BE2C (cell line): ENCODE results near the gene CHD6.

Source experiments
- DNase-seq: peaks from one replicate; pipeline ENCODE4 v3.0.0-alpha.2; 2020
- H3K27me3 ChIP-seq: fragments of 250-450 bp; sonication (Bioruptor Pico); 2 replicates; pipeline ENCODE4 v1.5.1; 2020; ENCODE audit warnings: mild to moderate bottlenecking
- H3K36me3 ChIP-seq: fragments of 250-450 bp; sonication (Bioruptor Pico); 2 replicates; pipeline ENCODE4 v1.5.1; 2020; ENCODE audit warnings: mild to moderate bottlenecking
- H3K4me1 ChIP-seq: fragments of 250-450 bp; sonication (Bioruptor Pico); 2 replicates; pipeline ENCODE4 v1.5.1; 2020
- H3K4me3 ChIP-seq: 2 replicates; pipeline ENCODE4 v1.5.1; 2011; ENCODE audit warnings: low read depth, low read length
- H3K9me3 ChIP-seq: fragments of 250-450 bp; sonication (Bioruptor Pico); 2 replicates; pipeline ENCODE4 v1.5.1; 2020
- TF ChIP-seq, protein P1 (sequence below): IDR thresholded peaks from 2 replicates; pipeline ENCODE4 v1.5.1; 2012; ENCODE audit warnings: mild to moderate bottlenecking, low read depth, low read length

The CHD6 gene

GRCh38 chr20:41482647-41483552 is 135.3 kb downstream of the CHD6 start:
- no peak for DNase-seq
- TF ChIP-seq, protein P1, sequence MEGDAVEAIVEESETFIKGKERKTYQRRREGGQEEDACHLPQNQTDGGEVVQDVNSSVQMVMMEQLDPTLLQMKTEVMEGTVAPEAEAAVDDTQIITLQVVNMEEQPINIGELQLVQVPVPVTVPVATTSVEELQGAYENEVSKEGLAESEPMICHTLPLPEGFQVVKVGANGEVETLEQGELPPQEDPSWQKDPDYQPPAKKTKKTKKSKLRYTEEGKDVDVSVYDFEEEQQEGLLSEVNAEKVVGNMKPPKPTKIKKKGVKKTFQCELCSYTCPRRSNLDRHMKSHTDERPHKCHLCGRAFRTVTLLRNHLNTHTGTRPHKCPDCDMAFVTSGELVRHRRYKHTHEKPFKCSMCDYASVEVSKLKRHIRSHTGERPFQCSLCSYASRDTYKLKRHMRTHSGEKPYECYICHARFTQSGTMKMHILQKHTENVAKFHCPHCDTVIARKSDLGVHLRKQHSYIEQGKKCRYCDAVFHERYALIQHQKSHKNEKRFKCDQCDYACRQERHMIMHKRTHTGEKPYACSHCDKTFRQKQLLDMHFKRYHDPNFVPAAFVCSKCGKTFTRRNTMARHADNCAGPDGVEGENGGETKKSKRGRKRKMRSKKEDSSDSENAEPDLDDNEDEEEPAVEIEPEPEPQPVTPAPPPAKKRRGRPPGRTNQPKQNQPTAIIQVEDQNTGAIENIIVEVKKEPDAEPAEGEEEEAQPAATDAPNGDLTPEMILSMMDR: no peak
- Histone ChIP-seq H3K27me3 (no peaks in the 10 kb centered on the region), H3K9me3 (no peaks in the 10 kb centered on the region), H3K4me1 (no peaks in the 10 kb centered on the region), H3K36me3 (peaks cover 23% of the 10 kb centered on the region), H3K4me3 (no peak overlapping the region)

DNA sequence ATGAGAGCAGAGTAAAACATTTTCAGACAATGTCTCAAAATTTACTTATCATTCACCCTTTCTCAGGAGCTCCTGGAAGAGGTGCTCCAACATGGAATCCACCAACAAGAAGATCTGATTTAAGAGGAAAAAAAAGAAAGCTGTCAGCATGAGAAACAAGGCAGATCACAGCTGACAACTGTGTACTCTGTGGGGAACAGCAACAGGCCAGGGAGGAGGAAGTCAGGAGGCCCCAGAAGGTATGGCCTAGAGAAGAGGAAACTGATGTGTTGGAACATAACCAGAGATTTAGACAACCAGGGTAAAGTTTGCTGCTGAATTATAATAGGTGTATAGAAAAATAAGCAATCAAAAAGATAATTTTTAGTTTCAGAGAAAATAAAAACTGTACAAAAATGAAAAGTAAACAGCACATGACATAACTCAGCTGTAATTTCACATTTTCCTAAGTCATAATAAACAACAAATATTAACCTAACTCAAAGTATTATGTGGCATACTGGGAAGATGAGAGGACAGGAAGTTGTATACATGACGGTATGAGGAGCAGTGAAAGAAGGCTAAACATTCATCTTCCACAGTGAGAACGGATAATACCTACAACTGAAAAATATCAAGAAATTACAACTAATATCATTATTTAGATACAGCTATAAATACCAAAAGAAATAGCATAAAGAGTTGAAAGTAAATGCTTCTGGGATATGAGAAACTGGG is 138.0 kb downstream of the CHD6 start:
- Histone ChIP-seq H3K9me3 (no peaks in the 10 kb centered on the region), H3K4me3 (no peak overlapping the region), H3K36me3 (peaks cover 10% of the 10 kb centered on the region), H3K27me3 (no peaks in the 10 kb centered on the region), H3K4me1 (no peaks in the 10 kb centered on the region)
- TF ChIP-seq, protein P1: no peak
- no peak for DNase-seq

- no peaks in the 10 kb centered on the region for H3K9me3 ChIP-seq
- peaks cover 6% of the 10 kb centered on the region for H3K36me3 ChIP-seq
- no peak for DNase-seq
- no peaks in the 10 kb centered on the region for H3K4me1 ChIP-seq
- H3K27me3 ChIP-seq: no peaks in the 10 kb centered on the region
- TF ChIP-seq, protein P1: no peak
- no peak overlapping the region for H3K4me3 ChIP-seq
Observed at GRCh38 chr20:41479113-41479512, 139.1 kb downstream of the CHD6 start.

DNA sequence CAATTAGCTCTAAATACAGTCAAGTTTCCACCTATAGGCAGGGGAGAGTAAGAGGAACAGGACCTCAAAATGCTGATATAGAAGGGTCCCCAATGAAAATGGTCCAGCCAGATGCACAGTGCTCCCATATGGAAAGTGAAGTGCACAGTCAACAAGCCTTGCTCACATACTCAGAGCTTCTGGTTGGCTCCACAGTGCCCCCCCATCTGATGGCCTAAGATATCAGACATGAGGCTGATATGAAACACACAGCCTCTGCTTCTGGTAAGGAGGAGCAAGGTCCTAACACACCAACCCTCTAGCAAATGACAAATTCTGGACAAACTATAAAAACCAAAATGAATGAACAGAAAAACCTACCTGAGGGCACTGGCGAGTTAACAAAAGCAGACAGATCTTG is 140.2 kb downstream of the CHD6 start:
- no peak for DNase-seq
- Histone ChIP-seq H3K36me3 (peaks cover 5% of the 10 kb centered on the region), H3K9me3 (no peaks in the 10 kb centered on the region), H3K4me1 (no peaks in the 10 kb centered on the region), H3K27me3 (no peaks in the 10 kb centered on the region), H3K4me3 (no peak overlapping the region)
- TF ChIP-seq, protein P1: no peak

DNA sequence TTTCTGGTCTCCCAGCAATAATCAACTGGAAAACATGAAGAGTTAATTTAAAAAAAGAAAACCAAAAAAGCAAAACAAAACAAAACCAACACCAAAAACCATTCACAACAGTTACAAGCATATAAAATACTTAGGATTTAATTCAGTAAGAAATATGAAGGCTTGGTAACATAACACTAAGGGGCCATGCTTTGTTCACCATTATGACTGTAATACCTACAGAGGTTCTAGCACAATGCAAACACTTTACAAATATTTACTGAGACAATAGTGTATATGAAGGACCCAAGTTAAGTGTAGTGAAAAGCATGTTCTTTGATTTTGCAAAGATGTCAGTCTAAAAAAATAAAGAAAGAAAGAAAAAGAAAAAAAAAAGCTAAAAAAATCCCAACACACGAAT is 141.7 kb downstream of the CHD6 start:
- Histone ChIP-seq H3K9me3 (no peaks in the 10 kb centered on the region), H3K36me3 (peaks cover 12% of the 10 kb centered on the region), H3K4me1 (no peaks in the 10 kb centered on the region), H3K27me3 (no peaks in the 10 kb centered on the region), H3K4me3 (no peak overlapping the region)
- TF ChIP-seq, protein P1: no peak
- DNase-seq: no peak

DNA sequence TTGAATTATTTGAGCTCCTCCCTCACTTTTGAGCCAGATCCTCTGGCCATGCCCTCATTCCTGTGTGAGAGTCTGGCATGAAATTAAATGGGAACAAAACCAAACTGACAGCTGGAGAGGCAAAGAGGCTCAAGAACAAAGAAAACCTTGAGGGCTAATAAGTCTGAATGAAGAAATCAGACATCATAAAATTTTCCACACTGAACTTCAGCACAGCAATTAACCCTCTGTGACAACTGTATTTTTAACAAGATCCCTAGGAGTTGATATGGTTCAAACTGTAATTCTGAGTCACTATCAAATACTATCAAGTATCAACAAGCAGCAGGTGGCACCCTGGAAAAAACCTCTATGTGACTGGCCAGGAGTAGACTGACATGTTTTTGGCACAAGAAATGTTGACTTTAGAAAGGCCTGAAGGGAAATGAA is 142.2 kb downstream of the CHD6 start:
- H3K9me3 ChIP-seq: no peaks in the 10 kb centered on the region
- no peaks in the 10 kb centered on the region for H3K27me3 ChIP-seq
- H3K4me1 ChIP-seq: no peaks in the 10 kb centered on the region
- H3K36me3 ChIP-seq: peaks cover 13% of the 10 kb centered on the region
- TF ChIP-seq, protein P1: no peak
- no peak overlapping the region for H3K4me3 ChIP-seq
- no peak for DNase-seq
